Bronchial epithelial cell (primary cell): Measurements from ENCODE around the gene APOD. TPM values are rescaled to one million over a fixed set of nuclear protein-coding genes. Genes with fewer than 3 reads are reported as not detected.

ENCODE experiments used
- DNase-seq: peaks from one replicate; pipeline ENCODE4 v3.0.0-alpha.2; 2010; ENCODE audit warnings: low read depth
- FAIRE-seq: peaks from 2 replicates; lab custom pipeline; 2011; peaks lifted over from hg19 to GRCh38; lab: Jason Lieb, UNC
- H3K27me3 ChIP-seq: 2 replicates; pipeline ENCODE4 v1.5.1; 2011; ENCODE audit warnings: low read length; ENCODE audit not compliant: control insufficient read depth, insufficient read depth
- H3K36me3 ChIP-seq: 2 replicates; pipeline ENCODE4 v1.5.1; 2011; ENCODE audit warnings: low read length; ENCODE audit not compliant: control insufficient read depth, insufficient read depth
- H3K4me3 ChIP-seq: 2 replicates; pipeline ENCODE4 v1.5.1; 2011; ENCODE audit warnings: mild to moderate bottlenecking, low read depth, low read length, control low read depth
- CTCF ChIP-seq: IDR thresholded peaks from 2 replicates; pipeline ENCODE4 v1.5.1; 2011; ENCODE audit warnings: mild to moderate bottlenecking, moderate library complexity, low read length, control low read depth, inconsistent platforms; ENCODE audit not compliant: insufficient read depth, severe bottlenecking
- total RNA-seq: library from RNA; depleted of rRNA; stranded (reverse); fragments of >200 nt; gene quantifications from 2 replicates; pipeline ENCODE4 v1.2.1, GENCODE V29; 2014

The APOD gene
- total RNA-seq, 1 donor from 2014 or later, result 3.9 TPM

GRCh38 chr3:195587824-195588223 is 4.1 kb upstream of the APOD start:
- Histone ChIP-seq H3K27me3 (no peaks in the 10 kb centered on the region), H3K36me3 (no peaks in the 10 kb centered on the region), H3K4me3 (no peak overlapping the region)
- FAIRE-seq (no peak), DNase-seq (no peak)
- TF ChIP-seq CTCF, result no peak

- no peak for DNase-seq
- no peak for FAIRE-seq
- Histone ChIP-seq H3K4me3 (no peak overlapping the region), H3K27me3 (no peaks in the 10 kb centered on the region), H3K36me3 (no peaks in the 10 kb centered on the region)
- TF ChIP-seq CTCF, result no peak
Measured at GRCh38 chr3:195587406-195587805, 3.7 kb upstream of the APOD start.

GRCh38 chr3:195584543-195584870 is 767 bp upstream of the APOD start:
- no peak for TF ChIP-seq CTCF
- no peak for DNase-seq
- H3K4me3 ChIP-seq, result no peak overlapping the region
- H3K36me3 ChIP-seq, result no peaks in the 10 kb centered on the region
- no peaks in the 10 kb centered on the region for H3K27me3 ChIP-seq
- FAIRE-seq, result no peak

- no peaks in the 10 kb centered on the region for H3K27me3 ChIP-seq
- peak; percentile 30 for TF ChIP-seq CTCF
- H3K36me3 ChIP-seq, result no peaks in the 10 kb centered on the region
- DNase-seq (peak; percentile 26), FAIRE-seq (no peak)
- H3K4me3 ChIP-seq, result no peak overlapping the region
Measured at GRCh38 chr3:195582947-195583346, 793 bp downstream of the APOD start.

- DNase-seq (peak; percentile 63), FAIRE-seq (no peak)
- no peak for TF ChIP-seq CTCF
- Histone ChIP-seq H3K36me3 (no peaks in the 10 kb centered on the region), H3K4me3 (no peak overlapping the region), H3K27me3 (no peaks in the 10 kb centered on the region)
Measured at GRCh38 chr3:195580744-195581443, 2.8 kb downstream of the APOD start.

GRCh38 chr3:195579281-195579680 is 4.5 kb downstream of the APOD start:
- H3K36me3 ChIP-seq, result no peaks in the 10 kb centered on the region
- no peak for DNase-seq
- no peak for TF ChIP-seq CTCF
- no peak for FAIRE-seq
- H3K4me3 ChIP-seq, result no peak overlapping the region
- no peaks in the 10 kb centered on the region for H3K27me3 ChIP-seq
